PC-3 (cell line): ENCODE results near the gene ATP11C. TPM values are rescaled to one million over a fixed set of nuclear protein-coding genes. Genes with fewer than 3 reads are reported as not detected.

Source experiments
- ATAC-seq: fragments of 200-7000 bp; cut with Tn5 transposase; 2 replicates; pipeline ENCODE4 v1.9.1; 2020; ENCODE audit warnings: mild to moderate bottlenecking, moderate library complexity
- BruUV-seq: library from RNA; stranded (reverse); fragments of 400-500 nt; replicated peaks from 2 replicates; lab custom pipeline; 2021; lab: Mats Ljungman, UMichigan
- CTCF ChIA-PET: fragments of 300-600 bp; sonication (Branson Sonifier 250); formaldehyde crosslinking; loops from one replicate; lab custom pipeline; 2022; ENCODE audit warnings: antibody characterized with exemption; lab: Charles Lee
- POLR2A ChIA-PET: fragments of 300-600 bp; sonication (Branson Sonifier 250); formaldehyde crosslinking; loops from one replicate; lab custom pipeline; 2022; ENCODE audit warnings: antibody characterized with exemption; ENCODE audit not compliant: unreplicated experiment; lab: Charles Lee
- DNase-seq: peaks from one replicate; pipeline ENCODE4 v3.0.0-alpha.2; 2015
- H2AFZ ChIP-seq: fragments of 300-600 bp; sonication (generic); 2 replicates; pipeline ENCODE4 v1.6.0; 2016; ENCODE audit warnings: antibody characterized with exemption, low read length
- H3F3A ChIP-seq: fragments of 300-600 bp; sonication (generic); one replicate; pipeline ENCODE4 v1.6.0; 2017; ENCODE audit warnings: antibody characterized with exemption, low read length, control low read depth, mild to moderate bottlenecking; ENCODE audit not compliant: unreplicated experiment
- H3K27ac ChIP-seq: fragments of 300-600 bp; sonication (generic); 2 replicates; pipeline ENCODE4 v1.5.1; 2016; ENCODE audit warnings: mild to moderate bottlenecking, low read length
- H3K27me3 ChIP-seq: fragments of 300-600 bp; sonication (generic); 2 replicates; pipeline ENCODE4 v1.6.1; 2016; ENCODE audit warnings: low read length, mixed read lengths
- H3K36me3 ChIP-seq: fragments of 300-600 bp; sonication (generic); 2 replicates; pipeline ENCODE4 v1.6.1; 2016; ENCODE audit warnings: low read depth, mixed run types, low read length, mixed read lengths
- H3K4me1 ChIP-seq: fragments of 300-600 bp; sonication (generic); 2 replicates; pipeline ENCODE4 v1.5.1; 2016; ENCODE audit warnings: low read length; ENCODE audit not compliant: insufficient read depth
- H3K4me2 ChIP-seq: fragments of 300-600 bp; sonication (generic); 2 replicates; pipeline ENCODE4 v1.6.0; 2016; ENCODE audit warnings: low read length
- H3K4me3 ChIP-seq: fragments of 300-600 bp; sonication (generic); 2 replicates; pipeline ENCODE4 v1.5.1; 2016; ENCODE audit warnings: mild to moderate bottlenecking, low read length, mixed read lengths
- H3K79me2 ChIP-seq: fragments of 300-600 bp; sonication (generic); 2 replicates; pipeline ENCODE4 v1.6.1; 2017; ENCODE audit warnings: low read length, mixed read lengths
- H3K9ac ChIP-seq: fragments of 300-600 bp; sonication (generic); 2 replicates; pipeline ENCODE4 v1.6.0; 2016; ENCODE audit warnings: mild to moderate bottlenecking, low read length
- H3K9me2 ChIP-seq: fragments of 300-600 bp; sonication (generic); replicated peaks from 2 replicates; pipeline ENCODE4 v1.6.1; 2016; ENCODE audit warnings: mixed run types, low read length, mixed read lengths
- H3K9me3 ChIP-seq: fragments of 300-600 bp; sonication (generic); 2 replicates; pipeline ENCODE4 v1.6.1; 2016; ENCODE audit warnings: low read length, mixed read lengths
- H4K20me1 ChIP-seq: fragments of 300-600 bp; sonication (generic); 2 replicates; pipeline ENCODE4 v1.6.1; 2016; ENCODE audit warnings: low read length, mixed read lengths
- EZH2 ChIP-seq: fragments of 300-600 bp; sonication (generic); IDR thresholded peaks from one replicate; pipeline ENCODE4 v1.6.1; 2017; ENCODE audit warnings: antibody characterized with exemption, mild to moderate bottlenecking, low read length; ENCODE audit not compliant: unreplicated experiment
- EZH2phosphoT487 ChIP-seq: fragments of 300-600 bp; sonication (generic); IDR thresholded peaks from 2 replicates; pipeline ENCODE4 v1.6.1; 2018; ENCODE audit warnings: mild to moderate bottlenecking, antibody characterized with exemption, low read length, borderline replicate concordance
- intact Hi-C: fragments of 100-400 bp; cut with micrococcal nuclease; formaldehyde crosslinking; loops from 2 replicates; pipeline ENCODE4 v1.9.0; 2023
- total RNA-seq: library from RNA; depleted of rRNA; stranded (reverse); fragments of >200 nt; gene quantifications from 2 replicates; pipeline ENCODE4 v1.2.3, GENCODE V29; 2014
- TF ChIP-seq, protein P1 (sequence below): fragments of 300-600 bp; sonication (generic); conservative IDR thresholded peaks from 2 replicates; pipeline ENCODE4 v1.5.1; 2017; ENCODE audit warnings: antibody characterized with exemption, low read depth, mild to moderate bottlenecking, low read length

Gene ATP11C
- total RNA-seq, 1 experiment from 2014 or later = 25.8 TPM

DNA sequence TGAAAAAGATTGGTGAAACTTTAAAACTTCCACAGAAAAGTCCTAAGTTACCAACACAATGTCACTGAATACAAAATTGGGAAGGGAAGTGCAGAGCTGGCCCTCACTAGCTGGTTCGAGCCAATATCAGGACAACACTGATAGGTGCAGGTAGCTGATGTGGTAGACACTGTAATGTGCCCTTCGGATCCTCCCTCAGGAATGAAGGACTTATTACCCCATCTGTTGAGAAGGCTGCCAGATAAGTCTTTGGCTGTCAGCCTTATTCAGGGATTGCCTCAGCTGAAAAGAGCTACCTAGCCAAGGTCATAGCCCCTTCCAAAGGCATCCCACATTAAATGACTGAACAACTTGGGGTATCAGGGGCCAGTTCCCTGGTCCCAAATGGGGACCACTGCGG is 230.2 kb downstream of the ATP11C start:
- intact Hi-C loops = no loop called here
- Histone ChIP-seq H3K9me2 (no peaks in the 10 kb centered on the region), H3F3A (no peaks in the 10 kb centered on the region), H3K36me3 (no peaks in the 10 kb centered on the region), H4K20me1 (no peaks in the 10 kb centered on the region), H3K4me3 (no peak overlapping the region), H3K9me3 (no peaks in the 10 kb centered on the region), H2AFZ (no peak overlapping the region), H3K27ac (no peak overlapping the region), H3K4me1 (no peaks in the 10 kb centered on the region), H3K79me2 (no peaks in the 10 kb centered on the region), H3K27me3 (no peaks in the 10 kb centered on the region), H3K9ac (no peak overlapping the region), H3K4me2 (no peak overlapping the region)
- ChIA-PET CTCF (no interaction called here), POLR2A (no interaction called here)
- DNase-seq (no peak), ATAC-seq (no peak)
- no peak for TF ChIP-seq EZH2phosphoT487
- no peak for TF ChIP-seq EZH2
- TF ChIP-seq, protein P1, sequence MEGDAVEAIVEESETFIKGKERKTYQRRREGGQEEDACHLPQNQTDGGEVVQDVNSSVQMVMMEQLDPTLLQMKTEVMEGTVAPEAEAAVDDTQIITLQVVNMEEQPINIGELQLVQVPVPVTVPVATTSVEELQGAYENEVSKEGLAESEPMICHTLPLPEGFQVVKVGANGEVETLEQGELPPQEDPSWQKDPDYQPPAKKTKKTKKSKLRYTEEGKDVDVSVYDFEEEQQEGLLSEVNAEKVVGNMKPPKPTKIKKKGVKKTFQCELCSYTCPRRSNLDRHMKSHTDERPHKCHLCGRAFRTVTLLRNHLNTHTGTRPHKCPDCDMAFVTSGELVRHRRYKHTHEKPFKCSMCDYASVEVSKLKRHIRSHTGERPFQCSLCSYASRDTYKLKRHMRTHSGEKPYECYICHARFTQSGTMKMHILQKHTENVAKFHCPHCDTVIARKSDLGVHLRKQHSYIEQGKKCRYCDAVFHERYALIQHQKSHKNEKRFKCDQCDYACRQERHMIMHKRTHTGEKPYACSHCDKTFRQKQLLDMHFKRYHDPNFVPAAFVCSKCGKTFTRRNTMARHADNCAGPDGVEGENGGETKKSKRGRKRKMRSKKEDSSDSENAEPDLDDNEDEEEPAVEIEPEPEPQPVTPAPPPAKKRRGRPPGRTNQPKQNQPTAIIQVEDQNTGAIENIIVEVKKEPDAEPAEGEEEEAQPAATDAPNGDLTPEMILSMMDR = no peak
- no TSS peak for BruUV-seq

DNA sequence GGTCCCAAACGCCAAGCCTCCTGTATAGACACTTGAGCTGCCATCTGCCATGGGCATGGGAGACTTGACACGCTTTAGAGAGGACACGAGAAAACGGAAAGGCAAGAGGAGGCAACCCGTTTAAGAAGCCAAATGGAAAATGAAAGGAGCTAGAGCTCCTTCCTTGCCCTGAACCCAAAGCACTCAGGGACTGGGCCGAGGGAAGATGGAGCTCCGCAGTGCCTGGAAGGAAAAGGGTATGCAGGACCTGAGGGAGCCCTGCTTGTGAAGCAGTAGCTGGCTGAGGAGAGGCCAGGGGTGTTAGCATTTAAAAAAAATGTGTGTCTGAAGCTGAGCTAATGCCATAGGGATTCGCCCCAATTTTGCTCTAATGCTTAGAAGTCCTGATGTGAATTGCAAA is 239.9 kb downstream of the ATP11C start:
- H3K4me1 ChIP-seq = no peaks in the 10 kb centered on the region
- DNase-seq (no peak), ATAC-seq (no peak)
- BruUV-seq = no TSS peak
- H3K4me3 ChIP-seq = no peak overlapping the region
- no peaks in the 10 kb centered on the region for H3K9me3 ChIP-seq
- H2AFZ ChIP-seq = no peak overlapping the region
- TF ChIP-seq, protein P1 = no peak
- TF ChIP-seq EZH2 (no peak), EZH2phosphoT487 (no peak)
- H3K9me2 ChIP-seq = no peaks in the 10 kb centered on the region
- H3K9ac ChIP-seq = no peak overlapping the region
- CTCF ChIA-PET = no interaction called here
- no peak overlapping the region for H3K4me2 ChIP-seq
- H4K20me1 ChIP-seq = no peaks in the 10 kb centered on the region
- POLR2A ChIA-PET = no interaction called here
- no peaks in the 10 kb centered on the region for H3F3A ChIP-seq
- no peak overlapping the region for H3K27ac ChIP-seq
- H3K79me2 ChIP-seq = no peaks in the 10 kb centered on the region
- intact Hi-C loops = no loop called here
- no peaks in the 10 kb centered on the region for H3K36me3 ChIP-seq
- peaks cover 9% of the 10 kb centered on the region for H3K27me3 ChIP-seq

DNA sequence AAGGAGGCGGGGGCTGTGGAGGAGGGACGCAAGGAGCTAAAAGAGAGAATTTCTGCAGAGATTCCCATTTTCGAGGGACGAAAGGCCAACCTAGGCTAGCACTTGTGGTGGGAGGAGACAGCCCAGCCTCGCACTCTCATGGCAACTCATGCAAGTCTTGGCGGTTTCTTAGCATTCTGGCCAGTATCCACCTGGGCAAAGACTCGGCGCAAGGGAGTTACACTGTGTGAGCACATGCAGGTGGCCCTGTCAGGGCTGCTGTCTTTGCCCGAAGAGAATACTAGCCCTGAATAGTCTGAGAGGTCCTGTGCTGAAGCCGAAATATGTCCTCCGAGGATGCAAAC is 240.4 kb downstream of the ATP11C start:
- CTCF ChIA-PET = no interaction called here

More for the DNA sequence above, 240.4 kb downstream of the ATP11C start:
- Histone ChIP-seq H2AFZ (no peak overlapping the region), H3K27ac (no peak overlapping the region), H3K9ac (no peak overlapping the region), H3K36me3 (no peaks in the 10 kb centered on the region), H3K4me2 (no peak overlapping the region), H3K27me3 (peaks cover 9% of the 10 kb centered on the region), H3K9me3 (no peaks in the 10 kb centered on the region), H3K4me1 (no peaks in the 10 kb centered on the region), H3K79me2 (no peaks in the 10 kb centered on the region), H3K4me3 (no peak overlapping the region), H3F3A (no peaks in the 10 kb centered on the region), H3K9me2 (no peaks in the 10 kb centered on the region), H4K20me1 (no peaks in the 10 kb centered on the region)
- ATAC-seq (no peak), DNase-seq (no peak)
- no TSS peak for BruUV-seq
- TF ChIP-seq, protein P1 = no peak
- TF ChIP-seq EZH2 = no peak
- TF ChIP-seq EZH2phosphoT487 = no peak
- POLR2A ChIA-PET = no interaction called here
- intact Hi-C loops = no loop called here
